ENCODE data around the gene SCAMP3.
"Not testable (repeated sequence)": the region's sequence is repeated elsewhere in the genome, so short reads cannot be mapped to it uniquely, and the experiment has no call there.

The SCAMP3 gene

DNA sequence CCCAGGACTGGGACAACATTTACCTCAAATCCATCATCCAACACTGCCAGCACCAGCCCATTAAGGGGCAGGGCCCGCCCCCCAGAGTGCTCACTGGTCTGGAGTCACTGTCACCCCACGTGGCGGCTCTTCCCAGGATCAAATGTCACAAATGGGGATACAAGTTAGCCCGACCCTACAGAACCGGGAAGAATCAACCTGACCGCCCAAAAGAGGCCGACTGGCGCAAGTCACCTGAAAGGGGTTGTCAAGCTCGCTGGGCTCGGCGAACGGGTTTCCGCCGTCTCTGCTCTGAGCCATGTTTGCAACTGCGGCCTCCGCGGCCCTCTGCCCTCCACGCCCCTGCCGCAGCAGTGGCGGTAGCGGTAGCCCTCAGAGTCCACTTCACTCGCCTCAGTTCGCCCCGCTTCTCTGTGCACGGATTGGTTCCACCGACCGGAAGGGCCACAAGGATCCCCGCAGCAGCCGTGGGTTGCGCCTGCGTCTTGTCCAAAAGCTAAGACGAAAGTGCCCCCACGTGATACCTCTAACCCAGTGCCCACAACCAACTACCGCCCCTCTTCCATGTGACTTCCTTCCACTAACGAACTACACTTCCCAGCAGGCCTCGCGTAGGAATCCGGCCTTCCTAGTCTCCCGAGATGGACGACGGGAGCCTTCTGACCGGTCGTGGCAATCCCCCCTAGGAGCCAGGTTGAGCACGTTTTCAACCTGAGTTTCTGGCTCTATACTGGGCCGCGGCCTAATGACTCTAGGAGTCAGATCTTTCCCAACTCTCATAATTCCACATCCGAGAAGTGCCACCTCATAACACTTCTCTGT, at the start of gene SCAMP3:
TSS of gene SCAMP3 (minus strand) at position 509 of the 822 bp plus-strand sequence. CDS start at position 300, 209 bp downstream.
- peak; percentile 95 for DNase-seq (ENCODE audit: low read depth)

DNA sequence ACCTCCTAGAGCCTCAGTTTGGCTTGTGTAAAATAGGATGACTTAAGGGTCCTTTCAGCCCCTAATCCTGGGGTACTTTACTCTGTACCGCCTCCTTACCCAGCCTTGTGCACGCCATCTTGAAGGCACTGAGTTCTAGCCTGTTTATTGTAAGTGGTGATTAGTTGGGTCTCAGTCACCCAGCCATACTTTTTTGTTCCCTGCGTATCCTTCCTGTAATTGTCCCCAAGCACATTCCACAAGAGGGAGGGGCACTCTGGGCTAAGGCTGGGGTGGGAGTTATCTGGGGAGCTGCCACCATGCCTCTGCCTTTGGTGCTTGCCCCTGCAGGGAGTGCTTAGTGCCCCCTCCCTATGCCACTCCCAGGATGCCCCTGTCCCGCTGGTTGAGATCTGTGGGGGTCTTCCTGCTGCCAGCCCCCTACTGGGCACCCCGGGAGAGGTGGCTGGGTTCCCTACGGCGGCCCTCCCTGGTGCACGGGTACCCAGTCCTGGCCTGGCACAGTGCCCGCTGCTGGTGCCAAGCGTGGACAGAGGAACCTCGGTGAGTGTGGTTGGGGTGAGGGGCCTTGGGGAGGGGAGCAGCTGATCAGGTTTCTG, 47.4 kb upstream of the SCAMP3 start:
- DNase-seq (ENCODE audit: low read depth): no peak

GRCh38 chr1:155308493-155309422, 46.6 kb upstream of the SCAMP3 start, which contains the start of gene FDPS:
Gene FDPS (plus strand): TSS chr1:155308866. CDS start chr1:155309790, 924 bp downstream.
- DNase-seq (ENCODE audit: low read depth): peak; percentile 95

DNA sequence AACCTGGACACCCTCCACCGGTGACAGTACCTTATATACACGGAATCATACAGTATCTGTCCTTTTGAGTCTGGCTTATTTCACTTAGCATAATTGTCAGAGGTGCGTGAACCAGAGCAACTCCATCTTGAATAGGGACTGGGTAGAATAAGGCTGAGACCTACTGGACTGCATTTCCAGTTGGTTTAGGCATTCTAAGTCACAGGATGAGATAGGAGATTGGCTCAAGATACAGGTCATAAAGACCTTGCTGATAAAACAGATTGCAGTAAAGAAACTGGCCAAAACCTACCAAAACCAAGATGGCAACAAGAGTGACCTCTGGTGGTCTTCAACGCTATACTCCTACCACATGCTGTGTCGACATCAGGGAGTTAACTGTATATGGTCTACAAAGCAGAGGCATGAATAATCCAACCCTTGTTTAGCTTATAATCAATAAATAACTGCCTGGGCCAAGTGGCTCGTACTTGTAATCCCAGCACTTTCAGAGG, 45.1 kb upstream of the SCAMP3 start:
- DNase-seq (ENCODE audit: low read depth): no peak

DNA sequence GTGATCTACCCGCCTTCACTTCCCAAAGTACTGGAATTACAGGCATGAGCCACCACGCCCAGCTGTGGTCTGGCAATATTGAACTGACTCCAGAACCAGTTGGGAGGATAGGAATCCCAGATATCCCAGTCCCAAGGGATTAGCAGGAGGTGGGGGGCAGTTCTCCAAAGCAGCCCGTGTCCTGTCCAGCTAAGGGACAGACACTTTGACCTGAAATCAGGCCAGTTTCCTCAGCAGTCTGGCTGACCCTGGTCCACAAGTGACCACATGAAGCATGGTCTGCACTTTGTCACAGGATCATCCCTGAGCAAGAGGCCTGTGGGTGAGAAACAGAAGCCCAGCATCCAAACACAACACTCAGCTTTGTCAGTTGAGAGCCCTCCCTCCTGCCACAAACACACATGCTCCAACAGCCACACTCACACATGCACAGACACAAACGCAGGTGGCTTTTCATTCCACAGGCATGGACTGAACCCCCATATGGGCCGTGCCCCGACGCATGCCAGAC, 43.8 kb upstream of the SCAMP3 start:
- DNase-seq (ENCODE audit: low read depth): no peak

GRCh38 chr1:155304558-155305063, 42.5 kb upstream of the SCAMP3 start:
- DNase-seq (ENCODE audit: low read depth): no peak

DNA sequence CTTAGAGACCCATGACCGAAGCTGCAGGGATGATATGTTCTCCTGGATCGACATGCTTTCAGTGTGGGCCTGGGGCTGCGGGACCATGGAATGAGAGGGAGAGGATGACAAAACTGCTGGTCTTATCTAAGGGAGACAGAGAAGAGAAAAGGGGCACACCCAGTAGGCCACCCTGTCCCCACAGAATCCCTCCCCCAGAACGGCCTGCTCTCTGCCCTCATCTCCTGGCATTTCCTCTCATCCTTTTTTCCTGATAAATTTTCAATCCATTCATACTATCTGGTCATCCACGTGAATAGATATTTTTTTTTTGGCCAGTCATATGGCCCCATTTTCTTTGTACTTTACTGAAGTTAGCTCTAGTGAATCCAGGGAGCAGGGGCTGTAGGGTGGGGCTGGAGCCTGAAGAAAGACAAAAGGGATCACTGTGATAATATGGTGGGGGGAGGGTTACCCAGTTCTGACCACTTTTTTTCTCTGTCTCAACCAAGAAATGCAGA, 39.2 kb upstream of the SCAMP3 start, which contains the start of gene PKLR:
TSS of gene PKLR (minus strand) at position 97 of the 500 bp plus-strand sequence. CDS start at position 54, 43 bp downstream.
- no peak for DNase-seq (ENCODE audit: low read depth)

GRCh38 chr1:155300553-155301329, 38.6 kb upstream of the SCAMP3 start:
- DNase-seq (ENCODE audit: low read depth): no peak

DNA sequence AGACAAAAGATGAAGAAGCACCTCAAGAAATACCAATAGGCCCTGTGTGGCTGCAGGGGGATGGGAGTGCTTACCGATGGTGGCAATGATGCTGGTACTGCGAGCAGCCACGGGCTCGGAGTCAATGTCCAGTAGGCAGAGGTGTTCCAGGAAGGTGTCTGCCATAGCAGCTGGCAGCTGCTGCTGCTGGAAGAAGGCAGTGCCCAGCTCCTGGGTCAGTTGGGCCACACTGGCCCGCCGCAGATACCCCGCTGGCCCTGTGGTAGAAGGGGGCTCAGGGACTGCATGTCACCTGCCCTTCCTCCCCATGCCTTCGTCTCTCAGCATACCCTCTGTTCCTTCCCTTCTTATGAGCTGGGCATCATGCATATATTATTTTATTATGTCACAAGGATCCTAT, 37.9 kb upstream of the SCAMP3 start:
- no peak for DNase-seq (ENCODE audit: low read depth)

DNA sequence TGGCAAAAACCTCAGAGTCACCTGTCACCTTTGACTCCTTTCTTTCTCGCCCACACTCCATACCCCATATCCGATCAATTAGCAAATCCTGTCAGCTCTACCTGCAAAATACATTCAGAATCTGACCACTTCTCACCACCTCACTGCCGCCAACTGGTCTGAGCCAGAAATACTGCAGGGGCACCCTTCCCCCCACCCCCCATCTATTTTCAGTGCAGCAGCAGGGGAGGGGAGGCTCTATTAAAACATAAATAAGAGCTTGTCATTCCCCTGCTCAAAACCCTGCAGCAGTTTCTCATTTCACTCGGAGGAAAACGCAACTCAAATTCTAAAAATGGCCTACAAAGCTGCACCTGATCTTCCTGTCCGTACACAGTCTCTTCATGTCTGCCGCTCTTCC, 35.2 kb upstream of the SCAMP3 start:
- no peak for DNase-seq (ENCODE audit: low read depth)

DNA sequence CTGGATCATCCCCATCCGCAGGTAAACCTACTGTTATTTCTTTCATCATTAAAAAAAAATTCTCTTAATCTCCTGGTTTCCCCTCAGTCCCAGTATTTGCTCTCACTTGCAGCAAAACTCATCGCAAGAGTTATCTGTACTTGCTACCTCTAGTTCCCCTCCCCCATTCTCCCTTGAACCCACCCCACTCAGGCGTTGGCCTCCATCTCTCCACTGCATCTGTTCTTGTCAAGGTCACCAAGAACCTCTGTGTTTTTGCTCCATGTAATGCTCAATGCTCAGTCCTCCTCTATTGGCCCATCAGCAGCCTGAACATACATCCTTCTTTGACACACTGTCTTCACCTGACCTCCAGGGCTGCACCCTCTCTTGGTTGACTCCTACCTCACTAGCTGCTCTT, 34.5 kb upstream of the SCAMP3 start:
- DNase-seq (ENCODE audit: low read depth): no peak

GRCh38 chr1:155295942-155296267, 33.7 kb upstream of the SCAMP3 start:
- DNase-seq (ENCODE audit: low read depth): no peak

GRCh38 chr1:155295183-155295941, 33.2 kb upstream of the SCAMP3 start:
- DNase-seq (ENCODE audit: low read depth): no peak

GRCh38 chr1:155294520-155295182, 32.5 kb upstream of the SCAMP3 start:
- no peak for DNase-seq (ENCODE audit: low read depth)

DNA sequence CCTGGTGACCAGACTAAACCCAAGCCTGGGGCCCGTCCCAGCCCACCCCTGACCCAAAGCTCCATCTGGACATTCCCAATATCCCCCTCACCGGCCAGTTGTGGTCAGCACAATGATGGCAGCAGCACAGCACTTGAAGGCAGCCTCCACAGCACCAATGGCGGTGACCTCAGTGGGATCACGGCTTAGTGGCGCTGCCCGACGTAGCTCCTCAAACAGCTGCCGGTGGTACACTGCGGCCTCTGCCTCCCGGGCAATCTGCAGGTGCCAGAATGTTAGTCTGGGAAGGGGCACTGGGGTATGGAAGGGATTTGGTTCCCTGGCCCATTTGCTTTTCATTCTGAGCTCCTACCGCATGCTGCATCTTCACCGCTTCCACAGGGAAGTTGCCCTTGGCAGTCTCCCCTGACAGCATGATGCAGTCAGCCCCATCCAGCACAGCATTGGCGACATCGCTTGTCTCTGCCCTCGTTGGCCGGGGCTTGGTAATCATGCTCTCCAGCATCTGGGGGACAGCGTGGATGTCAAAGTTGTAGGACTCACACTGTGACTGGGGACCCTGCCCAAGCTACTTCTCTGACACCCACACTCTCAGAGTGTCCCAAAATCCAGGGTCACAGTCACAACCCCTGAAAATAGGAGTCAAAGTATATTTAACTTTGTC, 31.1 kb upstream of the SCAMP3 start:
- DNase-seq (ENCODE audit: low read depth): no peak

GRCh38 chr1:155291006-155291405, 28.8 kb upstream of the SCAMP3 start:
- DNase-seq (ENCODE audit: low read depth): not testable (repeated sequence)

GRCh38 chr1:155287987-155288543, 25.9 kb upstream of the SCAMP3 start:
- DNase-seq (ENCODE audit: low read depth): no peak

DNA sequence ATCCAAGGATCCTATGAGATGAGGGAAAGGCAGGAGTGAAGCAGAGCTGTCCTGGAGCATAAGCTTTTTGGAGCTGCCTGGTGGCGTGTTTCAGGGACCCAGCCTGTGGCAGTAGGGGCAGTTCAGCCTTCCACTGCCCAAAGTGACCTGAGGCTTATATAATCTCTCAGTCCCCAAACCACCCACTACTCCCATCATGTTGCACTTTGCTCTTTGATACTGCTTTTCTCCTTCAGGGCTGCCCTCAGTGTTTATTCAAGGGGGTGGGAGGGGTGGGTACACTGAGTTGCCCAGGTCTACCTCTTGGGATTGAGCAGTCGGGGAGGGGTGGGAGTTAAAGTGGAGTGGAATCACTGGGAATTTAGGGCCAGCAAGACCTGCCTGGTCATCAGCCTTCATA, 24.4 kb upstream of the SCAMP3 start:
- DNase-seq (ENCODE audit: low read depth): no peak

- no peak for DNase-seq (ENCODE audit: low read depth)
Measured at GRCh38 chr1:155285631-155286044, 23.5 kb upstream of the SCAMP3 start.
